ENCODE data around the gene LDLRAD3. TPM values are rescaled to one million over a fixed set of nuclear protein-coding genes. Genes with fewer than 3 reads are reported as not detected.
A peak's percentile ranks its signal among the peaks of the same experiment; 100 is the strongest.

LDLRAD3 gene
- total RNA-seq, 1 experiment from 2014 or later, result 55.7 TPM

DNA sequence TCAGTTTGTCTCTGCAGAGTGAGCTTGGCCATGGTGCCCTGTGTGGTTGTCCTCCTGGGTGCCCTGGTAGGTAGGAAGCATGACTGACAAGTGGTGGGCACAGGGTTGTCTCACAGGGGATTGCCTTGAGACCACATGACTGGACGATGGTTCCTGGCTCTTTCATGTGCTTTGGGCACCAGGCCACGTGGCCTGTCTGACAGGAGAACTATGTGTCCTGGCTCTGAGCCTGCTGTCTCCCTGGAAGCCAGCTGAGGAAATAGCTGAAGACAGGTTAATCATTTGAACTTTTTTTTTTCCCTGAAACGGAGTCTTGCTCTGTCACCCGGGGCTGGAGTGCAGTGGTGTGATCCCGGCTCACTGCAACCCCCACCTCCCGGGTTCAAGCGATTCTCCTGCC lies 93.2 kb downstream of the LDLRAD3 start:
- CTCF ChIA-PET, result interaction anchor here (0.5 to 2.2 kb wide), 5 partner anchors 31 to 239 kb away, joined by 3 to 8 read pairs (median 4); no protein-coding TSS in a partner anchor
- BruUV-seq (replicated peaks), result no TSS peak
- H3K4me1 Mint-ChIP-seq (ENCODE audit: insufficient read depth, unreplicated experiment), result peaks cover 37% of the 10 kb centered on the region
- peak; percentile 70 for DNase-seq (ENCODE audit: unreplicated experiment)
- no peaks in the 10 kb centered on the region for H3K27me3 Mint-ChIP-seq (ENCODE audit: insufficient read depth, unreplicated experiment)
- TF ChIP-seq, protein P1, sequence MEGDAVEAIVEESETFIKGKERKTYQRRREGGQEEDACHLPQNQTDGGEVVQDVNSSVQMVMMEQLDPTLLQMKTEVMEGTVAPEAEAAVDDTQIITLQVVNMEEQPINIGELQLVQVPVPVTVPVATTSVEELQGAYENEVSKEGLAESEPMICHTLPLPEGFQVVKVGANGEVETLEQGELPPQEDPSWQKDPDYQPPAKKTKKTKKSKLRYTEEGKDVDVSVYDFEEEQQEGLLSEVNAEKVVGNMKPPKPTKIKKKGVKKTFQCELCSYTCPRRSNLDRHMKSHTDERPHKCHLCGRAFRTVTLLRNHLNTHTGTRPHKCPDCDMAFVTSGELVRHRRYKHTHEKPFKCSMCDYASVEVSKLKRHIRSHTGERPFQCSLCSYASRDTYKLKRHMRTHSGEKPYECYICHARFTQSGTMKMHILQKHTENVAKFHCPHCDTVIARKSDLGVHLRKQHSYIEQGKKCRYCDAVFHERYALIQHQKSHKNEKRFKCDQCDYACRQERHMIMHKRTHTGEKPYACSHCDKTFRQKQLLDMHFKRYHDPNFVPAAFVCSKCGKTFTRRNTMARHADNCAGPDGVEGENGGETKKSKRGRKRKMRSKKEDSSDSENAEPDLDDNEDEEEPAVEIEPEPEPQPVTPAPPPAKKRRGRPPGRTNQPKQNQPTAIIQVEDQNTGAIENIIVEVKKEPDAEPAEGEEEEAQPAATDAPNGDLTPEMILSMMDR (IDR thresholded peaks at IDR 0.05; ENCODE audit: unreplicated experiment), result no peak
- intact Hi-C loops (cut with micrococcal nuclease), result loop anchor here (1.0 to 10.0 kb wide), 3 partner anchors 215 to 552 kb away; partner anchors contain the start of gene FJX1
- no peaks in the 10 kb centered on the region for H3K9me3 Mint-ChIP-seq (ENCODE audit: unreplicated experiment)
- peaks cover 58% of the 10 kb centered on the region for H3K36me3 Mint-ChIP-seq (ENCODE audit: insufficient read depth, unreplicated experiment)
- H3K4me3 Mint-ChIP-seq (ENCODE audit: unreplicated experiment), result peak overlapping the region; percentile 30
- peak overlapping the region; percentile 1 for H3K27ac Mint-ChIP-seq (ENCODE audit: low read depth, unreplicated experiment)
- POLR2A ChIA-PET, result interaction anchor here (0.7 to 0.8 kb wide), 2 partner anchors 74 to 143 kb away, joined by 3 to 4 read pairs; no protein-coding TSS in a partner anchor

DNA sequence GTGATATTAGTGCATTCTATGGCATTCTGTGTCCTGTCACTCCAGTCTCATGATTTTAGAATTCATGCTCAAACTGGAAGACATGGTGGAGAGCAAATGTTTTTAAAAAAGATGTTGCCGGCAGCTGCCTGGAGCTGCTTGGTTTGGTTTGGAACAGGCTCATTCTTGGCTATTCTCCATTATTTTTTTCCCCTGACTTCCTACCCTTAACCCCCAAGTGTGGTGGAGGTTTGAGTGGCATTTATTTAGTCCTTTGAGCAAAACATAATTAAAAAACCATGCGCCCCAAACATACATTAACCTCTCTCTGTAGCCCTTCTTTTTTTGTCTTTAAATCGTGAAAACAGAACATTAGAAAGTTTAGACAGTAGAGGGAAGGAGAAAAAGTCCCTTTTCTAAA lies 94.7 kb downstream of the LDLRAD3 start:
- Mint-ChIP-seq H3K27me3 (ENCODE audit: insufficient read depth, unreplicated experiment) (no peaks in the 10 kb centered on the region), H3K27ac (ENCODE audit: low read depth, unreplicated experiment) (no peak overlapping the region), H3K4me3 (ENCODE audit: unreplicated experiment) (no peak overlapping the region), H3K4me1 (ENCODE audit: insufficient read depth, unreplicated experiment) (peaks cover 38% of the 10 kb centered on the region), H3K36me3 (ENCODE audit: insufficient read depth, unreplicated experiment) (peaks cover 55% of the 10 kb centered on the region), H3K9me3 (ENCODE audit: unreplicated experiment) (no peaks in the 10 kb centered on the region)
- DNase-seq (ENCODE audit: unreplicated experiment), result no peak
- ChIA-PET CTCF (interaction anchor here (0.6 to 2.2 kb wide), 5 partner anchors 14 to 423 kb away, joined by 3 to 8 read pairs (median 6); no protein-coding TSS in a partner anchor), POLR2A (no interaction called here)
- TF ChIP-seq, protein P1 (IDR thresholded peaks at IDR 0.05; ENCODE audit: unreplicated experiment), result no peak
- TSS peak; percentile 6 for BruUV-seq (replicated peaks)
- intact Hi-C loops (cut with micrococcal nuclease), result loop anchor here (5.0 to 10.0 kb wide), 2 partner anchors 421 to 554 kb away; partner anchors contain the start of gene FJX1

DNA sequence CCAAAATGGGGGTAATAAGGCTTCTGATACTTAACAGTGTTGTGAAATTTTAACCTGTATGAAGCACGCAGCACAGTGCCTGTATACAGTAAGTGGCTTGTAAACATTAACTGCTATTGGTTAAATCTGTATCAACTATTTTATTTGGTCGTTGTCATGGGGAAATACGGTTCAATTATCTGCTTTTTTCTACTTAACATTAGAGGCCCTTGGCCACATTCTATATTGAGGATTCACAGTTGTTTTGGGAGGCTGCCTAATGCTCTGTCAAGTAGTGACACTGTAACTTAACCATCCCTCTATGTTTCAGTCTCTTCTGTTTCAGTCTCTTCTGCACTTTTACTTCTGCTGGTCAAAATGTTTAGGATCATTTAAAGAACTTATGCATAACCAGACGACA lies 95.6 kb downstream of the LDLRAD3 start:
- H3K27ac Mint-ChIP-seq (ENCODE audit: low read depth, unreplicated experiment), result no peak overlapping the region
- no peak for DNase-seq (ENCODE audit: unreplicated experiment)
- intact Hi-C loops (cut with micrococcal nuclease), result loop anchor here (5.0 to 10.0 kb wide), 2 partner anchors 422 to 555 kb away; partner anchors contain the start of gene FJX1
- H3K36me3 Mint-ChIP-seq (ENCODE audit: insufficient read depth, unreplicated experiment), result peaks cover 54% of the 10 kb centered on the region
- POLR2A ChIA-PET, result interaction anchor here (0.6 kb wide), 1 partner anchor 23 kb away, joined by 5 read pairs; no protein-coding TSS in a partner anchor
- CTCF ChIA-PET, result interaction anchor here (0.7 to 2.2 kb wide), 3 partner anchors 217 to 441 kb away, joined by 3 to 7 read pairs (median 3); no protein-coding TSS in a partner anchor
- no peaks in the 10 kb centered on the region for H3K9me3 Mint-ChIP-seq (ENCODE audit: unreplicated experiment)
- H3K27me3 Mint-ChIP-seq (ENCODE audit: insufficient read depth, unreplicated experiment), result no peaks in the 10 kb centered on the region
- peaks cover 31% of the 10 kb centered on the region for H3K4me1 Mint-ChIP-seq (ENCODE audit: insufficient read depth, unreplicated experiment)
- no TSS peak for BruUV-seq (replicated peaks)
- no peak overlapping the region for H3K4me3 Mint-ChIP-seq (ENCODE audit: unreplicated experiment)
- TF ChIP-seq, protein P1 (IDR thresholded peaks at IDR 0.05; ENCODE audit: unreplicated experiment), result no peak

DNA sequence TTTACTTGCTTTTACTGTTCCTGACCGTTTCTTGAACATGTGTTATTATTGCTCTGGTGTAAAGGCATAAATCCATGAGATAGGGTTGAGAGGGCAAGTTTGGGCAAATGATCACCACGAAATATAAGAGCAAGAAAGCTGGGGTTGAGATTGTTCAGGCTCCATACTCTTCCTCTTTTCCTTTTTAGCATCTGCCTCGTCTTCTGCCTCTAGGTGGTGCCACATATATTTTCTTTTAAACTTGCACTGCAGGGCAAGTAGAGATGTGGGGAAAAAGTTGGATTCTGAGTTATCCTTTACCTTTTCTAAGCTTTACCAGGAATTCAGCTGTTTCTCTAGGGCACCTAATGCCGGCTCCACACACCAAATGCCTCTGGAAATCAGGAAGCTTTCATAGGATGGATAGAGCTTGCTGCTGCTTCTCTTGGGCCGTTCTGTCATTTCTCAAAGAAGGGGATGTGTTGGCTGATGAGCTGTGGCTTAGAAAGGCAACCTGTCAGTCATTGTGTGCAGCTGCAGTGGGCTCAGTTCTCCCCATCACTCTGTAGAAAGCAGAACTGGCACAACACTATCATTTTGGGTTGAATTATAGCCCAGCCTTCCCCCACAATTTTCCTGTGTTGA lies 98.2 kb downstream of the LDLRAD3 start:
- peaks cover 53% of the 10 kb centered on the region for H3K36me3 Mint-ChIP-seq (ENCODE audit: insufficient read depth, unreplicated experiment)
- H3K27ac Mint-ChIP-seq (ENCODE audit: low read depth, unreplicated experiment), result peak overlapping the region; percentile 59
- no peak overlapping the region for H3K4me3 Mint-ChIP-seq (ENCODE audit: unreplicated experiment)
- intact Hi-C loops (cut with micrococcal nuclease), result loop anchor here (1.0 to 2.0 kb wide), 2 partner anchors 108 to 225 kb away; no protein-coding TSS in a partner anchor
- POLR2A ChIA-PET, result interaction anchor here (0.6 to 1.5 kb wide), 3 partner anchors 10 to 43 kb away, joined by 3 to 4 read pairs (median 4); no protein-coding TSS in a partner anchor
- TF ChIP-seq, protein P1 (IDR thresholded peaks at IDR 0.05; ENCODE audit: unreplicated experiment), result peak; percentile 51
- peaks cover 12% of the 10 kb centered on the region for H3K4me1 Mint-ChIP-seq (ENCODE audit: insufficient read depth, unreplicated experiment)
- no peaks in the 10 kb centered on the region for H3K9me3 Mint-ChIP-seq (ENCODE audit: unreplicated experiment)
- no TSS peak for BruUV-seq (replicated peaks)
- CTCF ChIA-PET, result interaction anchor here (0.5 to 3.4 kb wide), 32 partner anchors 10 to 1828 kb away, joined by 3 to 27 read pairs (median 4); no protein-coding TSS in a partner anchor
- no peaks in the 10 kb centered on the region for H3K27me3 Mint-ChIP-seq (ENCODE audit: insufficient read depth, unreplicated experiment)
- peak; percentile 27 for DNase-seq (ENCODE audit: unreplicated experiment)
